GM13976 (cell line): ENCODE results near the gene C12orf60.
A peak's percentile ranks its signal among the peaks of the same experiment; 100 is the strongest.

Experiments
- DNase-seq: peaks from one replicate; pipeline ENCODE4 v3.0.0; 2012; ENCODE audit warnings: low spot score
- in situ Hi-C: fragments of 300-500 bp; cut with MboI; formaldehyde crosslinking; loops from one replicate; pipeline ENCODE4 v1.12.0; 2022; ENCODE audit warnings: low sequenced_read_pairs, mixed read lengths, inconsistent platforms; ENCODE audit not compliant: unreplicated experiment
- TF ChIP-seq, protein P1 (sequence below): IDR thresholded peaks from 2 replicates; pipeline ENCODE4 v1.5.1; 2012; ENCODE audit warnings: borderline replicate concordance, mild to moderate bottlenecking; ENCODE audit not compliant: insufficient read depth; ENCODE audit errors: extremely low read depth, missing control alignments, control extremely low read depth

The C12orf60 gene

GRCh38 chr12:14841761-14842160 is 38.3 kb downstream of the C12orf60 start:
- in situ Hi-C loops, result loop anchor here (5.0 kb wide), 1 partner anchor 156 kb away; no protein-coding TSS in a partner anchor
- TF ChIP-seq, protein P1, sequence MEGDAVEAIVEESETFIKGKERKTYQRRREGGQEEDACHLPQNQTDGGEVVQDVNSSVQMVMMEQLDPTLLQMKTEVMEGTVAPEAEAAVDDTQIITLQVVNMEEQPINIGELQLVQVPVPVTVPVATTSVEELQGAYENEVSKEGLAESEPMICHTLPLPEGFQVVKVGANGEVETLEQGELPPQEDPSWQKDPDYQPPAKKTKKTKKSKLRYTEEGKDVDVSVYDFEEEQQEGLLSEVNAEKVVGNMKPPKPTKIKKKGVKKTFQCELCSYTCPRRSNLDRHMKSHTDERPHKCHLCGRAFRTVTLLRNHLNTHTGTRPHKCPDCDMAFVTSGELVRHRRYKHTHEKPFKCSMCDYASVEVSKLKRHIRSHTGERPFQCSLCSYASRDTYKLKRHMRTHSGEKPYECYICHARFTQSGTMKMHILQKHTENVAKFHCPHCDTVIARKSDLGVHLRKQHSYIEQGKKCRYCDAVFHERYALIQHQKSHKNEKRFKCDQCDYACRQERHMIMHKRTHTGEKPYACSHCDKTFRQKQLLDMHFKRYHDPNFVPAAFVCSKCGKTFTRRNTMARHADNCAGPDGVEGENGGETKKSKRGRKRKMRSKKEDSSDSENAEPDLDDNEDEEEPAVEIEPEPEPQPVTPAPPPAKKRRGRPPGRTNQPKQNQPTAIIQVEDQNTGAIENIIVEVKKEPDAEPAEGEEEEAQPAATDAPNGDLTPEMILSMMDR, result no peak
- no peak for DNase-seq

- no peak for DNase-seq
- in situ Hi-C loops, result loop anchor here (5.0 kb wide), 1 partner anchor 155 kb away; no protein-coding TSS in a partner anchor
- TF ChIP-seq, protein P1, result no peak
Observed at GRCh38 chr12:14842315-14842714, 38.8 kb downstream of the C12orf60 start.

DNA sequence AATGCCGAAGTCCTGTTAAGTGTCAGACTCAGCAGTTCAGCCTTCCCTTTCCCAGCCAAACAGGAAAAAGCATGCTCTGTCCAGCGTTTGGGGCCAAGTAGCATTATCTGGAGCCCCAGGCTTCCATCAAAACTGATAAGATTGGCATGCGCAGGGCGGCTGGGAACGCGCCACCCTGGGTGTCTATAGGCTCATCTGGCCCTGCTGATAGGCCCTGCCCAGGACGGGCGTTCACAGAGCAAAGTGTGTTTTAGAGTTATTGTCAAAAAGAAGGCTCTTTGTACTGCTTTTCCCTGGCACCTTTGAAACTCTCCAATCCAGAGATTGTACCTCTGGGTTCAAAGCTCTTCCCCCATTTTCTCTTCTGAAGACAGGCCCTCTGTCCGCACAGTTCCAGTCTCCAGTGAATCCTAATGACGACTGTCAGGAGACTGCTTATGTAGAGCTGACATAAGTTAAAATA is 40.0 kb downstream of the C12orf60 start, which contains the start of gene ART4:
Gene ART4 (minus strand): TSS at position 102 of the 463 bp plus-strand sequence. CDS start 413 bp downstream, outside the sequence.
- DNase-seq, result no peak
- in situ Hi-C loops, result loop anchor here (5.0 kb wide), 1 partner anchor 154 kb away; no protein-coding TSS in a partner anchor
- TF ChIP-seq, protein P1, result no peak

DNA sequence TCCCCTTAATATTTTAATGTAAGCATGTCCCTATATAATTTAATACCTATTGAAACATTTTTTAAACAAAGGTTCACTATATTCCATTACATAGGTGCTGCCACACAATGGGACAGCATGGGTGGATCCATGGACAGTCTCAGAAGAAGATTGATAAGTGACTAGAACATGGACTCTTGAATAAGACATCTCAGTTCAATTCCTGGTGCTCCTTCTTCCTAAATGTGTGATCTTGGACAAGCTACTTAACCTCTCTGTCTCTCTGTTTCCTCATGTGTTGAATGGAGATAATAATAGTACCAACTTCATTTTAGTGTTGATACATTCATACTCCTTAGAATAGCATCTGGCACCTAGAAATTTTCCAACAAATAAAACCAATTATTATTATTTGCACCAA is 40.9 kb downstream of the C12orf60 start:
- in situ Hi-C loops, result loop anchor here (5.0 kb wide), 1 partner anchor 153 kb away; no protein-coding TSS in a partner anchor
- TF ChIP-seq, protein P1, result no peak

GRCh38 chr12:14845350-14845750 is 41.9 kb downstream of the C12orf60 start:
- in situ Hi-C loops, result no loop called here
- TF ChIP-seq, protein P1, result peak; percentile 67
- DNase-seq, result peak; percentile 67

More for the DNA sequence above, 40.9 kb downstream of the C12orf60 start:
- no peak for DNase-seq

DNA sequence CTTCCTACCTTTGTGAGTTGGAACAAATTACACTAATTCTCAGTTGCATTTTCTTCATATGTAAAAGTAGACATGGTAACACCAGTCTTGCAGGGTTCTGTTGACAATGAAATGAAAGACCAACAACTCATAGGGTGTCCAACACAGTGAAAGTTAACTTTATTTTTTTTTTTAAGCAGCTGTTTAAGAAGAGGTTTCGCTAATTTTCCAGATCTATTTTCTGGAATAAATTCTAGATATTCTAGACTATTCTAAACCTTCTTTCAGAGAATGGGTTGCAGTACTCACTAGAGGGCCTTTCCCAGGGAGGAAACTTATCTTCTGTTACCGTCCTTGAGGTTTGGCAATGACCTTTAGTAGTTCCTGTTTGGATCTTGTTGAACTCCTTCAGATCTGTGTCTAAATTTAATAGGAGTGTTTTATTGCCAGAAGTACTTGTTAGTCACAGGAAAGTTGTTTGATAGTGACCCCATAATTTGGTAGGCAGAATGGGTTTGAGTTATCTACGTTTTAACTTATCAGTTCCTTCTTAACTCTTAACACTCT is 42.6 kb downstream of the C12orf60 start:
- in situ Hi-C loops, result no loop called here
- TF ChIP-seq, protein P1, result no peak
- DNase-seq, result no peak
